Fibroblast of peridontal ligament (primary cell): ENCODE measurements around the gene SLC7A6.

Source experiments
- DNase-seq: peaks from one replicate; pipeline ENCODE4 v3.0.0-alpha.2; 2010; ENCODE audit errors: extremely low read depth

Gene SLC7A6

GRCh38 chr16:68257251-68257905 lies 6.9 kb upstream of the SLC7A6 start:
- DNase-seq: no peak

GRCh38 chr16:68257906-68258800 lies 6.2 kb upstream of the SLC7A6 start:
- DNase-seq: peak; percentile 53

GRCh38 chr16:68259007-68259825 lies 5.1 kb upstream of the SLC7A6 start:
- no peak for DNase-seq

- DNase-seq: no peak
Measured at GRCh38 chr16:68263559-68264127, 683 bp upstream of the SLC7A6 start.

GRCh38 chr16:68265078-68265920 lies 973 bp downstream of the SLC7A6 start:
- DNase-seq: peak; percentile 56

GRCh38 chr16:68267612-68268405 lies 3.5 kb downstream of the SLC7A6 start:
- DNase-seq: no peak

GRCh38 chr16:68269793-68270192 lies 5.5 kb downstream of the SLC7A6 start:
- no peak for DNase-seq

- no peak for DNase-seq
Measured at GRCh38 chr16:68270353-68270752, 6.0 kb downstream of the SLC7A6 start.

GRCh38 chr16:68272507-68273209 lies 8.3 kb downstream of the SLC7A6 start:
- DNase-seq: no peak

GRCh38 chr16:68273459-68273858 lies 9.1 kb downstream of the SLC7A6 start:
- DNase-seq: no peak

GRCh38 chr16:68273896-68274295 lies 9.6 kb downstream of the SLC7A6 start:
- DNase-seq: no peak

GRCh38 chr16:68274441-68274840 lies 10.1 kb downstream of the SLC7A6 start:
- DNase-seq: no peak

GRCh38 chr16:68275611-68276191 lies 11.4 kb downstream of the SLC7A6 start:
- no peak for DNase-seq

- no peak for DNase-seq
Measured at GRCh38 chr16:68276223-68276622, 11.9 kb downstream of the SLC7A6 start.

GRCh38 chr16:68279726-68280558 lies 15.6 kb downstream of the SLC7A6 start:
- DNase-seq: no peak

GRCh38 chr16:68281368-68282063 lies 17.2 kb downstream of the SLC7A6 start:
- DNase-seq: no peak

GRCh38 chr16:68282064-68282452 lies 17.7 kb downstream of the SLC7A6 start:
- no peak for DNase-seq

- DNase-seq: no peak
Measured at GRCh38 chr16:68283346-68283745, 19.0 kb downstream of the SLC7A6 start.
